ENCODE measurements around the gene EIF4E2. TPM values are rescaled to one million over a fixed set of nuclear protein-coding genes. Genes with fewer than 3 reads are reported as not detected.

The EIF4E2 gene
- total RNA-seq, 1 experiment from 2014 or later = 97.8 TPM

DNA sequence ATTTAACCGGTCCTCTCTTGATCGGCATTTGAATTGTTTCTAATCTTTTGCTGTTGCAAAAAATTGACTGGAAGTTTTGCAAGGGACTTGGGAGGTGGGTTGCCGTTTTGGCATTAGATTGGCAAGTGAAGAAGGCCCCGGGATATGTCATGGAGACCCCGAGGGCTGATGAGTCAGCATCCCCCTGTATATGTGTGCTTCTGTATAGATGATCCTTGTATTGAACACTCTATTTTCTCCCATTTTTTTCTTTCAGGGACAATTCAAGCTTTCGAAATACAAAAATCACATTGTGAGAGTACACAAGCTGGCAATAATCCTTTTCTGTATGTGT, 30.1 kb downstream of the EIF4E2 start (continued):
- TF ChIP-seq ATF2 (CRISPR knock-in tag; IDR thresholded peaks at IDR 0.05; ENCODE audit: borderline replicate concordance, low read depth) (no peak), ARID4B (CRISPR knock-in tag; IDR thresholded peaks at IDR 0.05; ENCODE audit: borderline replicate concordance) (no peak)
- TF ChIP-seq, protein P1, sequence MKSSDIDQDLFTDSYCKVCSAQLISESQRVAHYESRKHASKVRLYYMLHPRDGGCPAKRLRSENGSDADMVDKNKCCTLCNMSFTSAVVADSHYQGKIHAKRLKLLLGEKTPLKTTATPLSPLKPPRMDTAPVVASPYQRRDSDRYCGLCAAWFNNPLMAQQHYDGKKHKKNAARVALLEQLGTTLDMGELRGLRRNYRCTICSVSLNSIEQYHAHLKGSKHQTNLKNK (CRISPR knock-in tag; IDR thresholded peaks at IDR 0.05) = no peak
- TF ChIP-seq, protein P2, sequence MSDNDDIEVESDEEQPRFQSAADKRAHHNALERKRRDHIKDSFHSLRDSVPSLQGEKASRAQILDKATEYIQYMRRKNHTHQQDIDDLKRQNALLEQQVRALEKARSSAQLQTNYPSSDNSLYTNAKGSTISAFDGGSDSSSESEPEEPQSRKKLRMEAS (CRISPR knock-in tag; IDR thresholded peaks at IDR 0.05) = no peak

DNA sequence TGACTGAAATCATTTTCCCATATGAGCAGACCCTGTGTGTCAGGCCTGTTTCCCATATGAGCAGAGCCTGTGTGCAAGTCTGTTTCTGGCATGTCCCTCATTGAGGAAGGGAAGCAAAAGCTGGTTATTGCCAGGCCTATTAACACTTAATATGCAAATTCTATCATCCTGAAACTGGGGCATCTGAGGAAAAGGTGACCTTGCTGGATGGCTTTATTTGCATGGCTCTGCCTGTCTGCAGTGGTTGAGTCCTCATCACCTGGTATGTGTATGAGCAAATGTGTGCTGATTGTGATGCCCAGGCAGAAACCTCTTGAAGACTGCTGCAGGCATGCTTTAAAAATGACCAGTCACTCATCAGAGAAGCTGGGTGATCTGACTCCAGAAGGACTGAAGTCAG, 31.2 kb downstream of the EIF4E2 start:
- H3K27me3 Mint-ChIP-seq (ENCODE audit: low read depth) = no peaks in the 10 kb centered on the region
- CTCF ChIA-PET = no interaction called here
- no peak overlapping the region for H3K4me3 Mint-ChIP-seq
- TF ChIP-seq ZNF263 (CRISPR knock-in tag; IDR thresholded peaks at IDR 0.05; ENCODE audit: low read depth) (no peak), ZNF423 (CRISPR knock-in tag; IDR thresholded peaks at IDR 0.05) (no peak), IRF1 (CRISPR knock-in tag; IDR thresholded peaks at IDR 0.05) (no peak), ZNF396 (CRISPR knock-in tag; IDR thresholded peaks at IDR 0.05; ENCODE audit: borderline replicate concordance) (no peak), CREM (CRISPR knock-in tag; IDR thresholded peaks at IDR 0.05) (no peak), JUN (CRISPR knock-in tag; IDR thresholded peaks at IDR 0.05) (no peak), TEAD4 (CRISPR knock-in tag; IDR thresholded peaks at IDR 0.05) (no peak), SMAD3 (CRISPR knock-in tag; IDR thresholded peaks at IDR 0.05; ENCODE audit: borderline replicate concordance) (no peak), ZNF671 (CRISPR knock-in tag; IDR thresholded peaks at IDR 0.05) (no peak), PRDM15 (CRISPR knock-in tag; IDR thresholded peaks at IDR 0.05) (no peak), SP1 (CRISPR knock-in tag; conservative IDR thresholded peaks at IDR 0.05) (no peak), GRHL2 (CRISPR knock-in tag; IDR thresholded peaks at IDR 0.05; ENCODE audit: insufficient replicate concordance, severe bottlenecking) (no peak), OVOL2 (CRISPR knock-in tag; IDR thresholded peaks at IDR 0.05; ENCODE audit: borderline replicate concordance) (no peak), RORB (CRISPR knock-in tag; IDR thresholded peaks at IDR 0.05) (no peak), ATF2 (CRISPR knock-in tag; IDR thresholded peaks at IDR 0.05; ENCODE audit: borderline replicate concordance, low read depth) (no peak)
- TF ChIP-seq, protein P2 (CRISPR knock-in tag; IDR thresholded peaks at IDR 0.05) = no peak
- TF ChIP-seq, protein P3, sequence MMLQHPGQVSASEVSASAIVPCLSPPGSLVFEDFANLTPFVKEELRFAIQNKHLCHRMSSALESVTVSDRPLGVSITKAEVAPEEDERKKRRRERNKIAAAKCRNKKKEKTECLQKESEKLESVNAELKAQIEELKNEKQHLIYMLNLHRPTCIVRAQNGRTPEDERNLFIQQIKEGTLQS (CRISPR knock-in tag; conservative IDR thresholded peaks at IDR 0.05) = no peak
- ATAC-seq (no peak), DNase-seq (ENCODE audit: low spot score) (no peak)
- peaks cover 7% of the 10 kb centered on the region for H3K4me1 Mint-ChIP-seq
- peaks cover 18% of the 10 kb centered on the region; the same call in 1 of the 2 replicates for H3K36me3 Mint-ChIP-seq
- POLR2A ChIA-PET = no interaction called here
- no peak overlapping the region for H3K27ac Mint-ChIP-seq
- H3K9me3 Mint-ChIP-seq = no peaks in the 10 kb centered on the region

Data from WTC11 (cell line).